Measurements from ENCODE around the gene CEACAM1.

- TF ChIP-seq, protein P1, sequence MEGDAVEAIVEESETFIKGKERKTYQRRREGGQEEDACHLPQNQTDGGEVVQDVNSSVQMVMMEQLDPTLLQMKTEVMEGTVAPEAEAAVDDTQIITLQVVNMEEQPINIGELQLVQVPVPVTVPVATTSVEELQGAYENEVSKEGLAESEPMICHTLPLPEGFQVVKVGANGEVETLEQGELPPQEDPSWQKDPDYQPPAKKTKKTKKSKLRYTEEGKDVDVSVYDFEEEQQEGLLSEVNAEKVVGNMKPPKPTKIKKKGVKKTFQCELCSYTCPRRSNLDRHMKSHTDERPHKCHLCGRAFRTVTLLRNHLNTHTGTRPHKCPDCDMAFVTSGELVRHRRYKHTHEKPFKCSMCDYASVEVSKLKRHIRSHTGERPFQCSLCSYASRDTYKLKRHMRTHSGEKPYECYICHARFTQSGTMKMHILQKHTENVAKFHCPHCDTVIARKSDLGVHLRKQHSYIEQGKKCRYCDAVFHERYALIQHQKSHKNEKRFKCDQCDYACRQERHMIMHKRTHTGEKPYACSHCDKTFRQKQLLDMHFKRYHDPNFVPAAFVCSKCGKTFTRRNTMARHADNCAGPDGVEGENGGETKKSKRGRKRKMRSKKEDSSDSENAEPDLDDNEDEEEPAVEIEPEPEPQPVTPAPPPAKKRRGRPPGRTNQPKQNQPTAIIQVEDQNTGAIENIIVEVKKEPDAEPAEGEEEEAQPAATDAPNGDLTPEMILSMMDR (IDR thresholded peaks at IDR 0.05; ENCODE audit: low read length) = no peak
- no peak for TF ChIP-seq EZH2 (optimal IDR thresholded peaks at IDR 0.05; ENCODE audit: low read depth, low read length)
- TF ChIP-seq EZH2phosphoT487 (IDR thresholded peaks at IDR 0.05; ENCODE audit: low read length) = no peak
Measured at GRCh38 chr19:42552086-42553065, 24.1 kb upstream of the CEACAM1 start.
